Measurements from ENCODE around the gene PIGU. TPM values are rescaled to one million over a fixed set of nuclear protein-coding genes. Genes with fewer than 3 reads are reported as not detected.
"Not testable (repeated sequence)": the region's sequence is repeated elsewhere in the genome, so short reads cannot be mapped to it uniquely, and the experiment has no call there.

Gene PIGU
- polyA plus RNA-seq, 1 donor from 2014 or later, result 35.8 TPM

DNA sequence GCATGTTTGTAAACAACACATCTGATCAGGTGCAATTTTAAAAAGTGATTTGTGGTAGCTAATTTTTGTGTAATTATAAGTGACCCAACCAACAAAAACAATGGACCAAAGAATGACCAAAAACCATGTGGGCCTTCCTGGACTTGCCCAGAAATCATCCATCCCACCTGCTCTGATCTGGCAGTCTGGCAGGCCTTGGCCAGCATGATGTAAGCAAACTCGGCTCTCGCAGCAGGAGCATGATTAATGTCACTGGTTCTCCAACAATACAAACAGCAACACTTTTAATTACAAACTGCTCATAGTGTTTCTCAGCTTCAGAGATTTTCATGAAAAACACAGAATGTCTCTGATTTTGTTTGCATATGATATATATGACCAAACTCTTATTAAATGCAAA lies 43.4 kb upstream of the PIGU start:
- Histone ChIP-seq H2AFZ (ENCODE audit: low read depth, low read length) (no peak overlapping the region), H3K27me3 (ENCODE audit: insufficient read depth, low read depth, low read length) (no peaks in the 10 kb centered on the region), H3K79me2 (replicated peaks; ENCODE audit: insufficient read depth, low read length) (no peaks in the 10 kb centered on the region), H3K4me2 (ENCODE audit: low read length) (no peak overlapping the region), H3K27ac (ENCODE audit: low read length) (no peak overlapping the region), H3K9me2 (ENCODE audit: insufficient read depth, low read length) (no peaks in the 10 kb centered on the region), H3K9ac (ENCODE audit: low read length) (no peak overlapping the region), H3F3A (ENCODE audit: insufficient read depth, low read length, poor library complexity, severe bottlenecking) (no peaks in the 10 kb centered on the region), H4K20me1 (ENCODE audit: insufficient read depth) (no peaks in the 10 kb centered on the region), H3K9me3 (ENCODE audit: low read length) (no peaks in the 10 kb centered on the region), H3K36me3 (ENCODE audit: insufficient read depth, low read length) (peaks cover 5% of the 10 kb centered on the region), H3K4me3 (ENCODE audit: low read length) (no peak overlapping the region)
- TF ChIP-seq, protein P1, sequence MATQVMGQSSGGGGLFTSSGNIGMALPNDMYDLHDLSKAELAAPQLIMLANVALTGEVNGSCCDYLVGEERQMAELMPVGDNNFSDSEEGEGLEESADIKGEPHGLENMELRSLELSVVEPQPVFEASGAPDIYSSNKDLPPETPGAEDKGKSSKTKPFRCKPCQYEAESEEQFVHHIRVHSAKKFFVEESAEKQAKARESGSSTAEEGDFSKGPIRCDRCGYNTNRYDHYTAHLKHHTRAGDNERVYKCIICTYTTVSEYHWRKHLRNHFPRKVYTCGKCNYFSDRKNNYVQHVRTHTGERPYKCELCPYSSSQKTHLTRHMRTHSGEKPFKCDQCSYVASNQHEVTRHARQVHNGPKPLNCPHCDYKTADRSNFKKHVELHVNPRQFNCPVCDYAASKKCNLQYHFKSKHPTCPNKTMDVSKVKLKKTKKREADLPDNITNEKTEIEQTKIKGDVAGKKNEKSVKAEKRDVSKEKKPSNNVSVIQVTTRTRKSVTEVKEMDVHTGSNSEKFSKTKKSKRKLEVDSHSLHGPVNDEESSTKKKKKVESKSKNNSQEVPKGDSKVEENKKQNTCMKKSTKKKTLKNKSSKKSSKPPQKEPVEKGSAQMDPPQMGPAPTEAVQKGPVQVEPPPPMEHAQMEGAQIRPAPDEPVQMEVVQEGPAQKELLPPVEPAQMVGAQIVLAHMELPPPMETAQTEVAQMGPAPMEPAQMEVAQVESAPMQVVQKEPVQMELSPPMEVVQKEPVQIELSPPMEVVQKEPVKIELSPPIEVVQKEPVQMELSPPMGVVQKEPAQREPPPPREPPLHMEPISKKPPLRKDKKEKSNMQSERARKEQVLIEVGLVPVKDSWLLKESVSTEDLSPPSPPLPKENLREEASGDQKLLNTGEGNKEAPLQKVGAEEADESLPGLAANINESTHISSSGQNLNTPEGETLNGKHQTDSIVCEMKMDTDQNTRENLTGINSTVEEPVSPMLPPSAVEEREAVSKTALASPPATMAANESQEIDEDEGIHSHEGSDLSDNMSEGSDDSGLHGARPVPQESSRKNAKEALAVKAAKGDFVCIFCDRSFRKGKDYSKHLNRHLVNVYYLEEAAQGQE (IDR thresholded peaks at IDR 0.05; ENCODE audit: borderline replicate concordance), result no peak
- no peak for TF ChIP-seq EP300 (conservative IDR thresholded peaks at IDR 0.05; ENCODE audit: poor library complexity, severe bottlenecking)
- TF ChIP-seq, protein P2, sequence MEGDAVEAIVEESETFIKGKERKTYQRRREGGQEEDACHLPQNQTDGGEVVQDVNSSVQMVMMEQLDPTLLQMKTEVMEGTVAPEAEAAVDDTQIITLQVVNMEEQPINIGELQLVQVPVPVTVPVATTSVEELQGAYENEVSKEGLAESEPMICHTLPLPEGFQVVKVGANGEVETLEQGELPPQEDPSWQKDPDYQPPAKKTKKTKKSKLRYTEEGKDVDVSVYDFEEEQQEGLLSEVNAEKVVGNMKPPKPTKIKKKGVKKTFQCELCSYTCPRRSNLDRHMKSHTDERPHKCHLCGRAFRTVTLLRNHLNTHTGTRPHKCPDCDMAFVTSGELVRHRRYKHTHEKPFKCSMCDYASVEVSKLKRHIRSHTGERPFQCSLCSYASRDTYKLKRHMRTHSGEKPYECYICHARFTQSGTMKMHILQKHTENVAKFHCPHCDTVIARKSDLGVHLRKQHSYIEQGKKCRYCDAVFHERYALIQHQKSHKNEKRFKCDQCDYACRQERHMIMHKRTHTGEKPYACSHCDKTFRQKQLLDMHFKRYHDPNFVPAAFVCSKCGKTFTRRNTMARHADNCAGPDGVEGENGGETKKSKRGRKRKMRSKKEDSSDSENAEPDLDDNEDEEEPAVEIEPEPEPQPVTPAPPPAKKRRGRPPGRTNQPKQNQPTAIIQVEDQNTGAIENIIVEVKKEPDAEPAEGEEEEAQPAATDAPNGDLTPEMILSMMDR (IDR thresholded peaks at IDR 0.05; ENCODE audit: poor library complexity, severe bottlenecking), result no peak
- no peak for TF ChIP-seq EZH2 (IDR thresholded peaks at IDR 0.05; ENCODE audit: borderline replicate concordance, insufficient read depth, low read length, poor library complexity, severe bottlenecking)
- no peak for TF ChIP-seq POLR2AphosphoS5 (IDR thresholded peaks at IDR 0.05)
- TF ChIP-seq TAF1 (IDR thresholded peaks at IDR 0.05; ENCODE audit: low read depth), result no peak
- no peak for TF ChIP-seq SMC3 (conservative IDR thresholded peaks at IDR 0.05; ENCODE audit: poor library complexity)
- no peak for TF ChIP-seq RAD21 (conservative IDR thresholded peaks at IDR 0.05)
- no peak for TF ChIP-seq MXI1 (conservative IDR thresholded peaks at IDR 0.05; ENCODE audit: poor library complexity, severe bottlenecking)

GRCh38 chr20:34719242-34720017 lies 42.5 kb upstream of the PIGU start:
- not testable (repeated sequence) for H3K9me3 ChIP-seq (ENCODE audit: low read length); H4K20me1 ChIP-seq (ENCODE audit: insufficient read depth); H3K27me3 ChIP-seq (ENCODE audit: insufficient read depth, low read depth, low read length); H2AFZ ChIP-seq (ENCODE audit: low read depth, low read length); H3K4me2 ChIP-seq (ENCODE audit: low read length); H3F3A ChIP-seq (ENCODE audit: insufficient read depth, low read length, poor library complexity, severe bottlenecking); H3K79me2 ChIP-seq (replicated peaks; ENCODE audit: insufficient read depth, low read length); H3K9ac ChIP-seq (ENCODE audit: low read length); H3K9me2 ChIP-seq (ENCODE audit: insufficient read depth, low read length); H3K27ac ChIP-seq (ENCODE audit: low read length); H3K4me3 ChIP-seq (ENCODE audit: low read length)
- peaks cover 10% of the 10 kb centered on the region for H3K36me3 ChIP-seq (ENCODE audit: insufficient read depth, low read length)
